CD4-positive, alpha-beta memory T cell (primary cell): ENCODE measurements around the gene ANKRD11. TPM values are rescaled to one million over a fixed set of nuclear protein-coding genes. Genes with fewer than 3 reads are reported as not detected.

ENCODE experiments used
- CTCF ChIA-PET: fragments of 350-600 bp; sonication (Branson Sonifier 250); formaldehyde crosslinking; loops from one replicate; lab custom pipeline; 2021; ENCODE audit warnings: inconsistent platforms; ENCODE audit not compliant: partially characterized antibody; lab: Charles Lee
- POLR2A ChIA-PET: fragments of 350-600 bp; sonication (Branson Sonifier 250); formaldehyde crosslinking; loops from one replicate; lab custom pipeline; 2021; ENCODE audit not compliant: partially characterized antibody; lab: Charles Lee
- DNase-seq, 5 donors: peaks; one replicate each; pipeline versions ENCODE4 v3.0.0 to v3.0.0-alpha.2; 2020 to 2022; ENCODE audit warnings: mixed read lengths in 1 of 5
- H3K27ac ChIP-seq: one replicate; pipeline ENCODE4 v1.7.0; 2013; ENCODE audit warnings: low read depth, low read length
- H3K27me3 ChIP-seq: 2 replicates; pipeline ENCODE4 v1.7.0; 2013; ENCODE audit warnings: mild to moderate bottlenecking, low read length, moderate library complexity; ENCODE audit not compliant: insufficient read depth
- H3K36me3 ChIP-seq: 2 replicates; pipeline ENCODE4 v1.7.0; 2013; ENCODE audit warnings: mild to moderate bottlenecking, low read length, moderate library complexity; ENCODE audit not compliant: insufficient read depth
- H3K4me1 ChIP-seq: 2 replicates; pipeline ENCODE4 v1.7.0; 2013; ENCODE audit warnings: mild to moderate bottlenecking, low read length, moderate library complexity; ENCODE audit not compliant: insufficient read depth
- H3K4me3 ChIP-seq, 2 donors: one replicate each; pipeline ENCODE4 v1.7.0; 2013; ENCODE audit warnings: low read length in 2 of 2, mild to moderate bottlenecking in 1 of 2
- H3K9me3 ChIP-seq, 2 donors: one replicate each; pipeline ENCODE4 v1.7.0; 2013; ENCODE audit warnings: low read length in 2 of 2, control low read depth in 1 of 2; ENCODE audit not compliant: control insufficient read depth in 1 of 2
- H3K27ac Mint-ChIP-seq, 7 donors: one replicate each; pipeline ENCODE4 v1.8.0; 2020 to 2021; ENCODE audit warnings: mixed read lengths in 7 of 7, mild to moderate bottlenecking in 6 of 7, inconsistent platforms in 3 of 7, moderate library complexity in 3 of 7
- H3K27me3 Mint-ChIP-seq, 2 donors: one replicate each; pipeline ENCODE4 v1.8.0; 2020 to 2021; ENCODE audit warnings: mixed read lengths in 2 of 2
- H3K36me3 Mint-ChIP-seq, 2 donors: one replicate each; pipeline ENCODE4 v1.8.0; 2020 to 2021; ENCODE audit warnings: mixed read lengths in 2 of 2, inconsistent platforms in 1 of 2, mild to moderate bottlenecking in 1 of 2
- H3K4me1 Mint-ChIP-seq, 4 donors: one replicate each; pipeline ENCODE4 v1.8.0; 2020 to 2021; ENCODE audit warnings: mixed read lengths in 4 of 4, mild to moderate bottlenecking in 1 of 4
- H3K4me3 Mint-ChIP-seq, 8 donors: one replicate each; pipeline ENCODE4 v1.8.0; 2020 to 2021; ENCODE audit warnings: mixed read lengths in 8 of 8, mild to moderate bottlenecking in 7 of 8, moderate library complexity in 6 of 8, inconsistent platforms in 3 of 8
- H3K9me3 Mint-ChIP-seq, 8 donors: one replicate each; pipeline ENCODE4 v1.8.0; 2020 to 2021; ENCODE audit warnings: mixed read lengths in 8 of 8, mild to moderate bottlenecking in 5 of 8, inconsistent platforms in 3 of 8, moderate library complexity in 1 of 8
- intact Hi-C: fragments of 100-400 bp; cut with micrococcal nuclease; formaldehyde crosslinking; loops from one replicate; pipeline ENCODE4 v1.15.1; 2023
- polyA plus RNA-seq, 2 donors: library from polyadenylated mRNA; unstranded; fragments of 300-500 nt; fragmentation: Illumina TruSeq; gene quantifications; one replicate each; pipeline ENCODE4 v1.2.3, GENCODE V29; 2021
- total RNA-seq, 2 experiments: library from RNA; stranded (reverse); gene quantifications; one replicate each; pipeline ENCODE4 v1.2.3, GENCODE V29; 2021

The ANKRD11 gene
- total and polyA plus RNA-seq, 4 experiments from 2014 or later = 3.9 to 246 (median 140) TPM

DNA sequence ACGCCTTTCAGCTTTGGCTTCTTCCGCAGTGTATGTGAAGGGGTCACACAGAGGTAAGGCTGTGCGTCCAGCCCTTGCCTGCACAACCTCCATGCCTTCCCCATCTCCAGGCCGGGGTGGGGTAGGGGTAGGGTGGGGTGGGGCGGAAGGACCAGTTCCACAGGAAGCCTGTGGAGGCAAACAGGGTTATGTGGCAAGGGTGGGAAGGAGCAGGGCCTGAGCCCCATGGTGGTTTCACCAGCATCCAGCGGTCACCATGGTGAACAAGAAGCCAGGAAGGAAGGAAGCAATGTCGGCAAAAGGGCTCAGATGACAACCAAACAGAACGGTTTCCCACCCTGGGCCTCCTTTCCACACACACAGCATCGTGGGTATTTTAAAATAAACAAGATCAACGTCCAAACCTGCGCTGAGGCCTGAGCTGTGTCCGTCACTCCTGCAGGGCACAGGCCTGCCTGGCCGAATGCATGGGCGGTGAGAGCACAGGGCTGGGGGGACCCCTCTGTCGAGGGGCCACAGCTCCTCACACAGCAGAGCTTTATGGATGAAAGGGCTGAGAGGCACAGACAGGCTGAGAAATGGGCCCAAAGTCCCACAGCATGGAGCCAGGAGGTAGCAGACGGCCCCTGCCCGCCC, 192.3 kb downstream of the ANKRD11 start:
- H3K4me1 ChIP-seq = peaks cover 31% of the 10 kb centered on the region
- peaks cover 29 to 60% (median 39%) of the 10 kb centered on the region in 4 donors for H3K4me1 Mint-ChIP-seq
- no peaks in the 10 kb centered on the region for H3K27me3 ChIP-seq
- CTCF ChIA-PET = interaction anchor here (2.0 kb wide), 1 partner anchor 9 kb away, joined by 11 read pairs; no protein-coding TSS in a partner anchor
- peaks cover 23% of the 10 kb centered on the region for H3K36me3 ChIP-seq
- intact Hi-C loops = no loop called here
- no peak overlapping the region for H3K4me3 Mint-ChIP-seq
- H3K27me3 Mint-ChIP-seq = no peaks in the 10 kb centered on the region
- H3K4me3 ChIP-seq = no peak overlapping the region
- H3K27ac Mint-ChIP-seq = peak overlapping the region in 6 of 7 donors; percentile 42 to 91 (median 84)
- no peaks in the 10 kb centered on the region for H3K9me3 Mint-ChIP-seq
- POLR2A ChIA-PET = interaction anchor here (2.1 kb wide), 1 partner anchor 17 kb away, joined by 15 read pairs; no protein-coding TSS in a partner anchor
- DNase-seq = peak in 1 of 5 donors; percentile 4
- H3K36me3 Mint-ChIP-seq = peaks cover 11 to 26% of the 10 kb centered on the region in 2 donors
- no peak overlapping the region for H3K27ac ChIP-seq
- no peaks in the 10 kb centered on the region for H3K9me3 ChIP-seq

DNA sequence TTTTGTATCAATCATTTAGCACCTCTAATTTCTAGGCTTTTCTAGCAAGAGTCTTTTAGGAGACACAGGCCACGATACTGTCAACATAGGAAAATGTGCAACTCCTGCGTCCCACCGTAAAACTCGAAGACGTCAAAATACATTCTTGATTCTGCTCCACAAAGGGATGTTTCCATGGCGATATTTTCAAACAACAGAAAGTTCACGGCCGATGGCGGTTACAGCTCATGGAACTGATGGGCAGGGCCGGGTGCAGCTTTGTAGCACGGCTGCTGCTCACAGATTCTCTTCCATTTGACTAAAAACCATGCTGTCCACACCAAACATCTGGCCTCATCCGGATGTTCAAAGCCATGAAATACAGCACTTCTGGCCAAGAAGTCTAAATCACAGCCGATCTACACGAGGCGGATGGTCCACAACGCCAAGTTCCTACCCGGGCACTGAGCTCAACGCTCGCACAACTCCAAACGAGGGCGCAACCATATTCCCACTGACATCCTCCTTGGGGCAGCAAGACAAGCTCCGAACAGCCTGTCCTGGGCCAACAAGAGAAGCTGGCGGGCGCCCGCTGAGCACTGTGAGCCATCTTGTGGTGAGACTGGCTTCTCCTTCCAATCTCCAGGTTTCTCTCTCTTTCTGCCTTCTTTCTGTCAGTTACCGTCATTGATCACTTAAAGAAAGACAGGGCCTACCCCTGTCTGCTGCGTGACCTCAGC, 193.0 kb downstream of the ANKRD11 start:
- Histone ChIP-seq H3K27ac (no peak overlapping the region), H3K36me3 (peaks cover 18% of the 10 kb centered on the region), H3K9me3 (no peaks in the 10 kb centered on the region), H3K4me3 (no peak overlapping the region), H3K27me3 (no peaks in the 10 kb centered on the region), H3K4me1 (peaks cover 29% of the 10 kb centered on the region)
- H3K9me3 Mint-ChIP-seq = no peaks in the 10 kb centered on the region
- intact Hi-C loops = no loop called here
- CTCF ChIA-PET = interaction anchor here (0.9 to 2.0 kb wide), 4 partner anchors 8 to 260 kb away, joined by 3 to 11 read pairs (median 4); no protein-coding TSS in a partner anchor
- H3K36me3 Mint-ChIP-seq = peaks cover 6 to 20% of the 10 kb centered on the region in 2 donors
- H3K4me1 Mint-ChIP-seq = peaks cover 25 to 53% (median 33%) of the 10 kb centered on the region in 4 donors
- H3K4me3 Mint-ChIP-seq = peak overlapping the region in 2 of 8 donors; percentile 5 to 42
- H3K27ac Mint-ChIP-seq = peak overlapping the region in 5 of 7 donors; percentile 41 to 90 (median 47)
- POLR2A ChIA-PET = interaction anchor here (0.6 to 2.1 kb wide), 4 partner anchors 18 to 368 kb away, joined by 3 to 15 read pairs (median 4); no protein-coding TSS in a partner anchor
- no peaks in the 10 kb centered on the region for H3K27me3 Mint-ChIP-seq
- peak in 1 of 5 donors; percentile 28 for DNase-seq

DNA sequence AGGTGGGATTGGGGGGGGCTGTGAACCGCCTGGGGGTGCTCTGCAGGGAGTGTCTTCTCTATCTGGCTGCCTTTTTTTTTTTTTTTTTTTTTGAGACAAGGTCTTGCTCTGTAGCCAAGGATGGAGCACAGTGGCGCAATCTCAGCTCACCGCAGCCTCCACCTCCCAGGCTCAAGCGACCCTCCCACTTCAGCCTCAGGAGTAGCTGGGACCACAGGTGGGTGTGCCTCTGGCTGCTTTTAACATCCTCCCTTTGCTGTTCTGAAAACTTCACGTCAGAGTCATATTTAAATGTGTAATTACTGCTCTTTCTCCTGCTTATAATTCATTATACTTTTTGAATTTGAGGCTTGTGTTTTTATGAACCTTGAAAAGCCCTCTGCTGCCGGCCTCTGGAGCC, 194.4 kb downstream of the ANKRD11 start:
- peak overlapping the region; percentile 41 to 88 (median 73) for H3K27ac Mint-ChIP-seq
- Histone ChIP-seq H3K9me3 (no peaks in the 10 kb centered on the region), H3K36me3 (peaks cover 19% of the 10 kb centered on the region), H3K4me3 (no peak overlapping the region), H3K4me1 (peaks cover 29% of the 10 kb centered on the region), H3K27me3 (no peaks in the 10 kb centered on the region), H3K27ac (no peak overlapping the region)
- peak in 1 of 5 donors; percentile 22 for DNase-seq
- H3K27me3 Mint-ChIP-seq = no peaks in the 10 kb centered on the region
- H3K4me1 Mint-ChIP-seq = peaks cover 27 to 53% (median 34%) of the 10 kb centered on the region in 4 donors
- ChIA-PET POLR2A (interaction anchor here (1.1 to 2.1 kb wide), 3 partner anchors 19 to 31 kb away, joined by 3 to 15 read pairs (median 4); no protein-coding TSS in a partner anchor), CTCF (interaction anchor here (0.7 kb wide), 1 partner anchor 108 kb away, joined by 3 read pairs; no protein-coding TSS in a partner anchor)
- H3K9me3 Mint-ChIP-seq = no peaks in the 10 kb centered on the region
- peak overlapping the region in 2 of 8 donors; percentile 11 to 32 for H3K4me3 Mint-ChIP-seq
- intact Hi-C loops = no loop called here
- peaks cover 6 to 27% of the 10 kb centered on the region in 2 donors for H3K36me3 Mint-ChIP-seq

DNA sequence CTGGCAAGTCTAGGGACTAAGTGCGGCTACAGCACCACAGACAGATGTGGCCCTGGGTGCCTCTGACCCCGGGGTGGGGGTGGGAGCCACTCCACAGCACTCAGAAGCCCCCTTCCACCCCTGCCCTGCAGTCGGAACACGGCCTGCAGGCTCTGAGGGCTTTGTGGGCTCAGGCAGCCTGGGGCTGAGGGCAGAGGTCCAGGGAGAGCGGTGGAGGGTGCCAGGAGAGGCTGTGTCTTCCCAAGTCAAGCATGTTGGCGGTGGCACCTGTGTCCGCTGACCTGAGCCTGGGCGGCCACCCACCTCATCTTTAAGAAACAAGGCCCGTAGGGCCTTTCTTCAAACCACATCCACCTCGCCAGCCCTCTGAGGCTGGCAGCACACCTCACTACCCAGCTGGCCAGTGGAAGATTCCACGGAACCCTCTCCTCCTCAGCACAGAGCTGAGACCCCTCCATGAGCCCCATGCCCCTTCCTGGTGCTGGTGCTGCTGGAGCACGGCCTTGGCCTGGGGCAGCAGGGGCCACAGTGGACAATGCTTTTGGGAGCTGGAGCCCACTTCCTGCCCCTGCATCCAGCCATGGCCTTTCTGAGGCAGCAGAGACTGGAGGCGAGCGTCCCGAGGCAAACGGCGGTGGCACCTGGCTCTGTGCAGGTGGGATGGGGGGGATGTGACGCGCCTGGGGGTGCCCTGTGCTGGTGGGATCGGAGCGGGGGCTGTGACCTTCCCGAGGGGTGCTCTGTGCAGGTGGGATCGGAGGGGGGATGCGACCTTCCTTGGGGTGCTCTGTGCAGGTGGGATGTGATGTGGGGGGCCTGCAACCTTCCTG, 195.1 kb downstream of the ANKRD11 start:
- intact Hi-C loops = no loop called here
- no peak overlapping the region for H3K4me3 ChIP-seq
- H3K36me3 ChIP-seq = peaks cover 17% of the 10 kb centered on the region
- CTCF ChIA-PET = interaction anchor here (0.7 to 1.5 kb wide), 2 partner anchors 23 to 108 kb away, joined by 3 to 5 read pairs; no protein-coding TSS in a partner anchor
- Mint-ChIP-seq H3K4me3 (no peak overlapping the region), H3K9me3 (no peaks in the 10 kb centered on the region), H3K27ac (peak overlapping the region in 4 of 7 donors; percentile 46 to 81 (median 60)), H3K4me1 (peaks cover 25 to 51% (median 33%) of the 10 kb centered on the region in 4 donors), H3K36me3 (peaks cover 0 to 24% of the 10 kb centered on the region in 2 donors), H3K27me3 (no peaks in the 10 kb centered on the region)
- no peaks in the 10 kb centered on the region for H3K9me3 ChIP-seq
- POLR2A ChIA-PET = interaction anchor here (1.1 kb wide), 1 partner anchor 30 kb away, joined by 3 read pairs; no protein-coding TSS in a partner anchor
- no peak overlapping the region for H3K27ac ChIP-seq
- H3K27me3 ChIP-seq = no peaks in the 10 kb centered on the region
- H3K4me1 ChIP-seq = peaks cover 29% of the 10 kb centered on the region
- peak in 1 of 5 donors; percentile 40 for DNase-seq

DNA sequence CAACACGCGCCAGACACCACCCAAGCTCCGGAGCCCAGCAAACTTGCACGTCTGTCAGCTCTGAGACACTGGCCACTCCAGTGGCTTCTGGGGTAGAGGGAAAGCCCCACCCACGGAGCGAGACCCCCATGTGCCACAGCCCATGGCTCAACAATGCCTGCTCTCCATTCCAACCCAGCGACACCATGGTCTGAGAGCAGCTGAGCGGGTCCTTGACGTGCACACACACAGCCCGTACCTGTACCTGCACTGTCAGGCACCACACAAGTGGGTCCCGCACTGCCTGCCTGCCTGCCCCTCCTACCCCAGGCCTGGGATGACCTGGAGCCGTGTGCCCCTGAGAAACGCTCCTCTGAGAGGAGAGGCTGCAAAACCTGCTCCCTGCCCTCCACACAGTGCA, 195.9 kb downstream of the ANKRD11 start:
- Mint-ChIP-seq H3K4me3 (no peak overlapping the region), H3K4me1 (peaks cover 26 to 51% (median 35%) of the 10 kb centered on the region in 4 donors), H3K27ac (peak overlapping the region in 4 of 7 donors; percentile 43 to 70 (median 48)), H3K36me3 (peaks cover 2 to 28% of the 10 kb centered on the region in 2 donors), H3K27me3 (no peaks in the 10 kb centered on the region), H3K9me3 (no peaks in the 10 kb centered on the region)
- no peak overlapping the region for H3K4me3 ChIP-seq
- no peaks in the 10 kb centered on the region for H3K9me3 ChIP-seq
- CTCF ChIA-PET = interaction anchor here (1.5 to 2.3 kb wide), 2 partner anchors 13 to 22 kb away, joined by 5 to 7 read pairs; no protein-coding TSS in a partner anchor
- no peaks in the 10 kb centered on the region for H3K27me3 ChIP-seq
- H3K36me3 ChIP-seq = peaks cover 16% of the 10 kb centered on the region
- no peak overlapping the region for H3K27ac ChIP-seq
- DNase-seq = peak in 1 of 5 donors; percentile 5
- intact Hi-C loops = no loop called here
- POLR2A ChIA-PET = no interaction called here
- H3K4me1 ChIP-seq = peaks cover 29% of the 10 kb centered on the region

DNA sequence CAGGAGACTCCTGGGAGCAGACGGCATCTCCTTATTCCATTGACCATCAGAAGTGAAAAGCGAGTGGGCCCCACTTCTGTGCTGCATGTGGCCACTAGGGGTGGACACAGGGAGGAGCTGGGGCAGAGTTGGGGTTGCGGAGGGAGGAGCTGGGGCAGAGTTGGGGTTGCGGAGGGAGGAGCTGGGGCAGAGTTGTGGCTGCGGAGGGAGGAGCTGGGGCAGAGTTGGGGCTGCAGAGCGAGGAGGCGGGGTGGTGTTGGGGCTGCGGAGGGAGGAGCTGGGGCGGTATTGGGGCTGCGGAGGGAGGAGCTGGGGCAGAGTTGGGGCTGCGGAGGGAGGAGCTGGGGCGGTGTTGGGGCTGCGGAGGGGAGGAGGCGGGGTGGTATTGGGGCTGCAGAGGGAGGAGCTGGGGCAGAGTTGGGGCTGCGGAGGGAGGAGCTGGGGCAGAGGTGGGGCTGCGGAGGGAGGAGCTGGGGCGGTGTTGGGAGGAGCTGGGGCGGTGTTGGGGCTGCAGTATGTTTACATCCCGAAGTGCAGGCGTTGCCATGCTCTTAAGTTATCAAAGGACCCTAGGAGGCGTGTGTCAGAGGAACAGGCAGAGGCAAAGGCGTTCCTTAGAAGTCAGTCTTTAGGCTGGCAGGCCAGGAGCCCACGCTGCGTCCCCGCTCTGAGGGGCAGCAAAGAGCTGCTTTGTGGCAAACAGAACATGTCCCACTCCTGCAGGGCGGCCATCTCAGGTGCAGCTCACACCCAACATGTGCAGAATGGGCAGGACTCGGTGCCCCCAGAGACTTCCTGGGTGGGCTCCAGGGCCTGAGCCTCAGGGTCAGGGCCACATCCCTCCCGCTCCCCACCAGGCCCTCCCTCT, 196.9 kb downstream of the ANKRD11 start:
- peaks cover 20% of the 10 kb centered on the region for H3K36me3 ChIP-seq
- H3K4me3 ChIP-seq = no peak overlapping the region
- Mint-ChIP-seq H3K4me1 (peaks cover 25 to 43% (median 33%) of the 10 kb centered on the region in 4 donors), H3K36me3 (peaks cover 5 to 29% of the 10 kb centered on the region in 2 donors), H3K27ac (peak overlapping the region in 1 of 7 donors; percentile 46), H3K27me3 (no peaks in the 10 kb centered on the region), H3K4me3 (no peak overlapping the region), H3K9me3 (no peaks in the 10 kb centered on the region)
- CTCF ChIA-PET = interaction anchor here (1.5 to 2.3 kb wide), 3 partner anchors 14 to 21 kb away, joined by 3 to 7 read pairs (median 5); no protein-coding TSS in a partner anchor
- intact Hi-C loops = no loop called here
- H3K9me3 ChIP-seq = no peaks in the 10 kb centered on the region
- peak in 1 of 5 donors; percentile 7 for DNase-seq
- peaks cover 23% of the 10 kb centered on the region for H3K4me1 ChIP-seq
- no peak overlapping the region for H3K27ac ChIP-seq
- POLR2A ChIA-PET = interaction anchor here (0.7 kb wide), 1 partner anchor 23 kb away, joined by 3 read pairs; no protein-coding TSS in a partner anchor
- H3K27me3 ChIP-seq = no peaks in the 10 kb centered on the region
